OCI-LY7 (cell line): ENCODE results near the gene CDC42BPA. TPM values are rescaled to one million over a fixed set of nuclear protein-coding genes. Genes with fewer than 3 reads are reported as not detected.

Source experiments
- BruUV-seq: library from RNA; stranded (reverse); fragments of 400-500 nt; replicated peaks from 2 replicates; lab custom pipeline; 2021; lab: Mats Ljungman, UMichigan
- CTCF ChIA-PET: fragments of 300-600 bp; sonication (Branson Sonifier 250); formaldehyde crosslinking; loops from one replicate; lab custom pipeline; 2022; ENCODE audit warnings: antibody characterized with exemption; ENCODE audit not compliant: unreplicated experiment; lab: Charles Lee
- POLR2A ChIA-PET: fragments of 300-600 bp; sonication (Branson Sonifier 250); formaldehyde crosslinking; loops from one replicate; lab custom pipeline; 2022; ENCODE audit warnings: antibody characterized with exemption; lab: Charles Lee
- DNase-seq: peaks from one replicate; pipeline ENCODE4 v3.0.0-alpha.2; 2015; ENCODE audit warnings: low spot score
- H2AFZ ChIP-seq: fragments of 200-600 bp; sonication (generic), shearing (Covaris generic); 2 replicates; pipeline ENCODE4 v1.6.1; 2014; ENCODE audit warnings: mild to moderate bottlenecking, antibody characterized with exemption, low read length, moderate library complexity
- H3K27ac ChIP-seq: fragments of 200-600 bp; sonication (generic); 2 replicates; pipeline ENCODE4 v1.5.1; 2014; ENCODE audit warnings: mixed run types, low read depth, mild to moderate bottlenecking, moderate library complexity, low read length, inconsistent platforms; ENCODE audit not compliant: poor library complexity, severe bottlenecking
- H3K36me3 ChIP-seq: fragments of 200-600 bp; sonication (generic); 2 replicates; pipeline ENCODE4 v1.6.1; 2014; ENCODE audit warnings: mild to moderate bottlenecking, antibody characterized with exemption, low read length, moderate library complexity, mixed read lengths; ENCODE audit not compliant: insufficient read depth
- H3K4me1 ChIP-seq: fragments of 200-600 bp; sonication (generic); 2 replicates; pipeline ENCODE4 v1.5.1; 2014; ENCODE audit warnings: mild to moderate bottlenecking, low read length; ENCODE audit not compliant: insufficient read depth, poor library complexity, severe bottlenecking
- H3K4me2 ChIP-seq: fragments of 200-600 bp; sonication (generic); 2 replicates; pipeline ENCODE4 v1.6.1; 2014; ENCODE audit warnings: mild to moderate bottlenecking, low read length
- H3K4me3 ChIP-seq: fragments of 200-600 bp; sonication (generic); 2 replicates; pipeline ENCODE4 v1.5.1; 2014; ENCODE audit warnings: mild to moderate bottlenecking, low read depth, low read length; ENCODE audit not compliant: poor library complexity, severe bottlenecking
- H3K79me2 ChIP-seq: fragments of 200-600 bp; sonication (generic); 2 replicates; pipeline ENCODE4 v1.6.1; 2016; ENCODE audit warnings: low read depth, mild to moderate bottlenecking, low read length, moderate library complexity, mixed read lengths; ENCODE audit not compliant: insufficient read depth
- H3K9me2 ChIP-seq: fragments of 200-600 bp; sonication (generic); 2 replicates; pipeline ENCODE4 v1.6.1; 2016; ENCODE audit warnings: mild to moderate bottlenecking, low read length, mixed read lengths; ENCODE audit not compliant: insufficient read depth
- H3K9me3 ChIP-seq: fragments of 200-600 bp; sonication (generic); 2 replicates; pipeline ENCODE4 v1.6.1; 2014; ENCODE audit warnings: mild to moderate bottlenecking, mixed run types, low read length, mixed read lengths
- H4K20me1 ChIP-seq: fragments of 200-600 bp; sonication (generic); 2 replicates; pipeline ENCODE4 v1.6.1; 2014; ENCODE audit warnings: mild to moderate bottlenecking, antibody characterized with exemption, low read length, moderate library complexity, mixed read lengths; ENCODE audit not compliant: insufficient read depth
- EZH2phosphoT487 ChIP-seq: fragments of 200-600 bp; sonication (generic); IDR thresholded peaks from 2 replicates; pipeline ENCODE4 v1.6.1; 2018; ENCODE audit warnings: low read depth, borderline replicate concordance, mild to moderate bottlenecking, mixed run types, antibody characterized with exemption, low read length, moderate library complexity, mixed read lengths
- intact Hi-C: fragments of 100-400 bp; cut with micrococcal nuclease; formaldehyde crosslinking; loops from one replicate; pipeline ENCODE4 v1.10.0; 2022; ENCODE audit not compliant: unreplicated experiment
- total RNA-seq, 2 experiments: library from RNA; depleted of rRNA in 1 of 2; stranded (reverse); fragments of >200 nt in 1 of 2; shearing (Covaris generic) in 1 of 2; gene quantifications; 2 replicates each; pipeline ENCODE4 v1.2.3, GENCODE V29; 2014 to 2022
- TF ChIP-seq, protein P1 (sequence below): fragments of 200-600 bp; sonication (generic); conservative IDR thresholded peaks from 2 replicates; pipeline ENCODE4 v1.5.1; 2014; ENCODE audit warnings: mild to moderate bottlenecking, antibody characterized with exemption, low read length, moderate library complexity, mixed read lengths

The CDC42BPA gene
- total RNA-seq, 2 experiments from 2014 or later, result not detected

DNA sequence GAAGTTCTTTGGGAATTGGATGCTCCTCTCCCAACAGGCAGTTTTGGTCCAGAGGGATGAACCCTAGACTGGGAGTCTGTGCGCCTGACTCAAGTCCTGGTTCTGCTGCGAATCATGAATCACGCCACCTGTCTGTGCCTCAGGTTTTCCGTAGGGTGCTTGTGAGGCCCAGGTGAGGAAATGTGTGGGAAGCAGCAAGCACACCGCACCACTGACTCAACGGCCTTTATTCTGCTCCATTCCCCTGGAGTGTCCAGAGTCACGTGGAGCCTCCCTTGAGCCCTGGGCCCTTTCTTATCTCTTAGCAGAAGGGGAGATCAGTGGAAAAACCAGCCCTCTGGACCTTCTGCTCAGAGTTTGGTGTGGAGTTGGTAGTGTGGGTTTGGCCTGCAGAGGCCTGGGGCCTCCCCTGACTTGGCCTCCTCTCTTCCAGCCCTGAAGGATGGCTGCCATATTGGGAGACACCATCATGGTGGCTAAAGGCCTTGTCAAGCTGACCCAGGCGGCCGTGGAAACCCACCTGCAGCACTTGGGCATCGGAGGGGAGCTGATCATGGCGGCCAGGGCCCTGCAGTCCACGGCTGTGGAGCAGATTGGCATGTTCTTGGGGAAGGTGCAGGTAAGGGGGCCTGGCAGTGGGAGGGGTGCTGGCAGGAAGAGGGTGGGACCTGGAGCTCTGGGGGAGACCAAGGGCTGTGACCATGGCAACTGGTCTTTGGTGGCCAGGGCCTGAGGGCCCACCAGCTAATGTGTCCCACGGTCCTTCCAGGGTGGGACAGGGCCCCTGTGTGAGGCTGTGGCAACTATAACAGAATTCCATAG, 357.1 kb downstream of the CDC42BPA start:
- CTCF ChIA-PET, result no interaction called here
- Histone ChIP-seq H3K79me2 (no peaks in the 10 kb centered on the region), H2AFZ (no peak overlapping the region), H3K4me2 (no peak overlapping the region), H3K4me1 (peaks cover 3% of the 10 kb centered on the region), H3K4me3 (no peak overlapping the region), H3K27ac (no peak overlapping the region), H3K9me2 (no peaks in the 10 kb centered on the region), H3K9me3 (no peaks in the 10 kb centered on the region; the same call in 1 of the 2 replicates), H3K36me3 (no peaks in the 10 kb centered on the region), H4K20me1 (no peaks in the 10 kb centered on the region)
- intact Hi-C loops, result no loop called here
- POLR2A ChIA-PET, result no interaction called here
- TF ChIP-seq, protein P1, sequence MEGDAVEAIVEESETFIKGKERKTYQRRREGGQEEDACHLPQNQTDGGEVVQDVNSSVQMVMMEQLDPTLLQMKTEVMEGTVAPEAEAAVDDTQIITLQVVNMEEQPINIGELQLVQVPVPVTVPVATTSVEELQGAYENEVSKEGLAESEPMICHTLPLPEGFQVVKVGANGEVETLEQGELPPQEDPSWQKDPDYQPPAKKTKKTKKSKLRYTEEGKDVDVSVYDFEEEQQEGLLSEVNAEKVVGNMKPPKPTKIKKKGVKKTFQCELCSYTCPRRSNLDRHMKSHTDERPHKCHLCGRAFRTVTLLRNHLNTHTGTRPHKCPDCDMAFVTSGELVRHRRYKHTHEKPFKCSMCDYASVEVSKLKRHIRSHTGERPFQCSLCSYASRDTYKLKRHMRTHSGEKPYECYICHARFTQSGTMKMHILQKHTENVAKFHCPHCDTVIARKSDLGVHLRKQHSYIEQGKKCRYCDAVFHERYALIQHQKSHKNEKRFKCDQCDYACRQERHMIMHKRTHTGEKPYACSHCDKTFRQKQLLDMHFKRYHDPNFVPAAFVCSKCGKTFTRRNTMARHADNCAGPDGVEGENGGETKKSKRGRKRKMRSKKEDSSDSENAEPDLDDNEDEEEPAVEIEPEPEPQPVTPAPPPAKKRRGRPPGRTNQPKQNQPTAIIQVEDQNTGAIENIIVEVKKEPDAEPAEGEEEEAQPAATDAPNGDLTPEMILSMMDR, result no peak
- no peak for TF ChIP-seq EZH2phosphoT487
- DNase-seq, result no peak
- no TSS peak for BruUV-seq

DNA sequence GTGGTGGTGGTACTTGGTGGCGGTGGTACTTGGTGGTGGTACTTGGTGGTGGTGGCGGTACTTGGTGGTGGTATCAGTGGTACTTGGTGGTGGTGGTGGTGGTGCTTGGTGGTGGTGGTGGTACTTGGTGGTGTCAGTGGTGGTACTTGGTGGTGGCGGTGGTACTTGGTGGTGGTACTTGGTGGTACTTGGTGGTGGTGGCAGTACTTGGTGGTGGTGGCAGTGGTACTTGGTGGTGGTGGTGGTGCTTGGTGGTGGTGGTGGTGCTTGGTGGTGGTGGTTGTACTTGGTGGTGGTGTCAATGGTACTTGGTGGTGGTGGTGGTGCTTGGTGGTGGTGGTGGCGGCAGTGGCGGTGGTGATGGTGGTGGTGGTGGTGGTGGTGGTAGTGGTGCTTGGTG, 358.0 kb downstream of the CDC42BPA start:
- H3K4me3 ChIP-seq, result no peak overlapping the region
- ChIA-PET POLR2A (no interaction called here), CTCF (no interaction called here)
- H2AFZ ChIP-seq, result no peak overlapping the region
- no peak overlapping the region for H3K4me2 ChIP-seq
- BruUV-seq, result no TSS peak
- H3K9me3 ChIP-seq, result no peaks in the 10 kb centered on the region; the same call in 1 of the 2 replicates
- H3K27ac ChIP-seq, result no peak overlapping the region
- no peak for DNase-seq
- no peaks in the 10 kb centered on the region for H3K36me3 ChIP-seq
- TF ChIP-seq EZH2phosphoT487, result no peak
- TF ChIP-seq, protein P1, result no peak
- peaks cover 3% of the 10 kb centered on the region for H3K4me1 ChIP-seq
- H4K20me1 ChIP-seq, result no peaks in the 10 kb centered on the region
- intact Hi-C loops, result no loop called here
- H3K79me2 ChIP-seq, result no peaks in the 10 kb centered on the region
- H3K9me2 ChIP-seq, result no peaks in the 10 kb centered on the region

DNA sequence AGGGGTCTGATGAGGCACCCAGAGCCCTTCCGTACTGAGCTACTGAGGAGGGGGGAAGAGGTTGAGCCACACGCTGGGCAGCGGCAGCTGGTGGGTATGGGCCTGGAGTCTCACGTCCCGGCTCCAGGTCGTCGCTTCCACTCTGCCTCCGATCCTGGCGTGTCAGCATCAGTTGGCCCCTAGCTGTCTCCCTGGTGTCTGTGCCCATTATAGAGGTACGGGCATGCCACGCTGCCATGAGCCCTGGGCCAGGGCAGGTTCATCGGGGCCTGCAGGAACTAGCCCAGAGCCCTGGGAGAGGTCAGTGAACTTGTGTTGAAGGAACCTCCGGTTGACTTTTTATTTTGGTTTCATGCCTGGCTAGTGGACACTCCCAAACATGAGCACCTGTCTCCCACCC, 360.0 kb downstream of the CDC42BPA start:
- peaks cover 2% of the 10 kb centered on the region for H3K4me1 ChIP-seq
- no peaks in the 10 kb centered on the region for H3K36me3 ChIP-seq
- no peaks in the 10 kb centered on the region for H3K9me2 ChIP-seq
- ChIA-PET CTCF (no interaction called here), POLR2A (no interaction called here)
- DNase-seq, result no peak
- no peak overlapping the region for H3K27ac ChIP-seq
- no TSS peak for BruUV-seq
- H2AFZ ChIP-seq, result no peak overlapping the region
- intact Hi-C loops, result no loop called here
- TF ChIP-seq, protein P1, result no peak
- TF ChIP-seq EZH2phosphoT487, result no peak
- H4K20me1 ChIP-seq, result no peaks in the 10 kb centered on the region
- no peak overlapping the region for H3K4me3 ChIP-seq
- no peaks in the 10 kb centered on the region; the same call in 1 of the 2 replicates for H3K9me3 ChIP-seq
- no peaks in the 10 kb centered on the region for H3K79me2 ChIP-seq
- no peak overlapping the region for H3K4me2 ChIP-seq
